ENCODE results near the gene ZBTB5.
"Not testable (repeated sequence)": the region's sequence is repeated elsewhere in the genome, so short reads cannot be mapped to it uniquely, and the experiment has no call there.

Gene ZBTB5, protein sequence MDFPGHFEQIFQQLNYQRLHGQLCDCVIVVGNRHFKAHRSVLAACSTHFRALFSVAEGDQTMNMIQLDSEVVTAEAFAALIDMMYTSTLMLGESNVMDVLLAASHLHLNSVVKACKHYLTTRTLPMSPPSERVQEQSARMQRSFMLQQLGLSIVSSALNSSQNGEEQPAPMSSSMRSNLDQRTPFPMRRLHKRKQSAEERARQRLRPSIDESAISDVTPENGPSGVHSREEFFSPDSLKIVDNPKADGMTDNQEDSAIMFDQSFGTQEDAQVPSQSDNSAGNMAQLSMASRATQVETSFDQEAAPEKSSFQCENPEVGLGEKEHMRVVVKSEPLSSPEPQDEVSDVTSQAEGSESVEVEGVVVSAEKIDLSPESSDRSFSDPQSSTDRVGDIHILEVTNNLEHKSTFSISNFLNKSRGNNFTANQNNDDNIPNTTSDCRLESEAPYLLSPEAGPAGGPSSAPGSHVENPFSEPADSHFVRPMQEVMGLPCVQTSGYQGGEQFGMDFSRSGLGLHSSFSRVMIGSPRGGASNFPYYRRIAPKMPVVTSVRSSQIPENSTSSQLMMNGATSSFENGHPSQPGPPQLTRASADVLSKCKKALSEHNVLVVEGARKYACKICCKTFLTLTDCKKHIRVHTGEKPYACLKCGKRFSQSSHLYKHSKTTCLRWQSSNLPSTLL

DNA sequence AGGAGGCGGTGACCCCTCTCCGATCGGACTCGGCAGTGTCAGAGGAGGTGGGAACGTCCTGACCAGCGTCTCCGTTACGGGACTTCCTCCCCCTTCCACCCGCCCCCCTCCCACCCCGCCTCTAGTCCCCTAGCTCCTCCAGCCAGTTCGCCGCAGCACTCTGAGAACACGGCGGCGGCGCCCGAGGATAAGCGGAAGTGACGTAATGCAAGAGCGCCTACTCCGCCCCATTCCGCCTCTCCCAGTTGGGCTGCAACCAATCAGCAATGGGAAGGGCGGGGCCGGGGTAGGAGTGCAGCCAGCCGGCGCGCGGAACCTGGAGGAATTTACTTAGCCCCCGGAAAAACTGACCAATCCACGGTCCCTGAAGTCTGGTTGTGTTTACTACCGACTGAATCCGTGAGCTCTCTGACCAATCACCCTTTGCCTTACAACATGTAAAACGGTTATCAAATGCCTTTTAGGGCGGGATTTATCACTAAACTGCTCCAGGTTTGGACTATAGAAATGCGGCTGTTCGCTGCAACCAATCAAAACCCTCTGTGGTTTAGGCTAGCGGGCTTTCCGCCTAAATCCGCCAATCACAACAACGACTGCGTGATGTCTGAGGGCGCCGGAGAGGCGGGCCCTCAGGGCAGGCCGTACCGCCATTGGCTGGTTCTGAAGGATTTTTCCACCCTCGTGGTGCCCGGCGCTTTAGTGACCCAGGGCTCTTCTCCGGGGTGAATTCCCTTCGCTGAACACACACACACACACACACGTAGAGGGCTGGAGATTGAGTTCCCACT is at the start of gene ZBTB5:
TSS of gene ZBTB5 (minus strand) at position 202 of the 788 bp plus-strand sequence. CDS start 22,899 bp downstream, outside the sequence.
- Histone ChIP-seq H3K4me3 (ENCODE audit: low read depth in 1 of 2, low read length in 1 of 2) (peak within 1 kb of the TSS; percentile 93 to 95), H3K27me3 (peaks cover 6% of the 10 kb centered on the region), H3K36me3 (no peaks in the 10 kb centered on the region), H3K27ac (peak within 1 kb of the TSS; percentile 85), H3K4me1 (ENCODE audit: control insufficient read depth in 1 of 2, insufficient read depth in 1 of 2, low read depth in 1 of 2, low read length in 1 of 2) (peaks cover 21 to 23% of the 10 kb centered on the region in 2 experiments), H3K9me3 (no peaks in the 10 kb centered on the region)
- TF ChIP-seq, protein P1, sequence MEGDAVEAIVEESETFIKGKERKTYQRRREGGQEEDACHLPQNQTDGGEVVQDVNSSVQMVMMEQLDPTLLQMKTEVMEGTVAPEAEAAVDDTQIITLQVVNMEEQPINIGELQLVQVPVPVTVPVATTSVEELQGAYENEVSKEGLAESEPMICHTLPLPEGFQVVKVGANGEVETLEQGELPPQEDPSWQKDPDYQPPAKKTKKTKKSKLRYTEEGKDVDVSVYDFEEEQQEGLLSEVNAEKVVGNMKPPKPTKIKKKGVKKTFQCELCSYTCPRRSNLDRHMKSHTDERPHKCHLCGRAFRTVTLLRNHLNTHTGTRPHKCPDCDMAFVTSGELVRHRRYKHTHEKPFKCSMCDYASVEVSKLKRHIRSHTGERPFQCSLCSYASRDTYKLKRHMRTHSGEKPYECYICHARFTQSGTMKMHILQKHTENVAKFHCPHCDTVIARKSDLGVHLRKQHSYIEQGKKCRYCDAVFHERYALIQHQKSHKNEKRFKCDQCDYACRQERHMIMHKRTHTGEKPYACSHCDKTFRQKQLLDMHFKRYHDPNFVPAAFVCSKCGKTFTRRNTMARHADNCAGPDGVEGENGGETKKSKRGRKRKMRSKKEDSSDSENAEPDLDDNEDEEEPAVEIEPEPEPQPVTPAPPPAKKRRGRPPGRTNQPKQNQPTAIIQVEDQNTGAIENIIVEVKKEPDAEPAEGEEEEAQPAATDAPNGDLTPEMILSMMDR (IDR thresholded peaks at IDR 0.05) = peak; percentile 32

DNA sequence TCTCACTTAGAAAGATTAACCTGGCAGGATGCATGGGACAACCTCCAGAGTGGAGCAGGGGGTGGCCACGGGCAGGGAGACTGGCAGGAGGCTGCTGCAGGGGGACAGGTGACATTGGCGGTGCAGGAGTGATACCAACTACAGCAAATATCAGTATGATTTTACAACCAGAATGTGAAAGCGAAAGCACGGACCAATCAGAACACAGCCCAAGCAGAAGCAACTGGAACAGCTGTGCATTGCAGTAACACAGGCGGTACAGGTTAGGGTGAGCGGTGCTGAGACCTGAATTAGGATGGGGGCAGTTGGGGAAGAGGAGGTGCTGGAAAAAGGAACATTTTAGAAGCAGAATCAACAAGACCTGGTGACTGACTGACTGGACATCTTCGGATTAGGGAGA is 49.7 kb upstream of the ZBTB5 start:
- Histone ChIP-seq H3K4me3 (ENCODE audit: low read depth in 1 of 2, low read length in 1 of 2) (no peak overlapping the region), H3K27me3 (no peaks in the 10 kb centered on the region), H3K36me3 (no peaks in the 10 kb centered on the region), H3K4me1 (ENCODE audit: control insufficient read depth in 1 of 2, insufficient read depth in 1 of 2, low read depth in 1 of 2, low read length in 1 of 2) (no peaks in the 10 kb centered on the region), H3K27ac (no peak overlapping the region), H3K9me3 (no peaks in the 10 kb centered on the region)
- TF ChIP-seq, protein P1 (IDR thresholded peaks at IDR 0.05) = no peak

DNA sequence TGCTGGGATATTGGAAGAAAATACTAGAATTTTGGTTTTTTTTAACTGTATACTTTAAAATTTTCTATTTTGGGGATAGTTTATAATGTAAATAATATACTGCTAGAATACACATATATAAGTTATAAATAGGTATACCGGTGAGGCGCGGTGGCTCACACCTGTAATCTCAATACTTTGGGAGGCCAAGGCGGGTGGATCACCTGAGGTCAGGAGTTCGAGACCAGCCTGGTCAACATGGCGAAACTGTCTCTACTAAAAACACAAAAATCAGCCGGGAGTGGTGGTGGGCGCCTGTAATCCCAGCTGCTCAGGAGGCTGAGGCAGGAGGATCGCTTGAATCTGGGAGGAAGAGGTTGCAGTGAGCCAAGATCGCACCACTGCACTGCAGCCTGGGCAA is 49.2 kb upstream of the ZBTB5 start:
- not testable (repeated sequence) for H3K27me3 ChIP-seq; H3K36me3 ChIP-seq; H3K4me3 ChIP-seq (ENCODE audit: low read depth in 1 of 2, low read length in 1 of 2); H3K9me3 ChIP-seq; H3K4me1 ChIP-seq (ENCODE audit: control insufficient read depth in 1 of 2, insufficient read depth in 1 of 2, low read depth in 1 of 2, low read length in 1 of 2); H3K27ac ChIP-seq

DNA sequence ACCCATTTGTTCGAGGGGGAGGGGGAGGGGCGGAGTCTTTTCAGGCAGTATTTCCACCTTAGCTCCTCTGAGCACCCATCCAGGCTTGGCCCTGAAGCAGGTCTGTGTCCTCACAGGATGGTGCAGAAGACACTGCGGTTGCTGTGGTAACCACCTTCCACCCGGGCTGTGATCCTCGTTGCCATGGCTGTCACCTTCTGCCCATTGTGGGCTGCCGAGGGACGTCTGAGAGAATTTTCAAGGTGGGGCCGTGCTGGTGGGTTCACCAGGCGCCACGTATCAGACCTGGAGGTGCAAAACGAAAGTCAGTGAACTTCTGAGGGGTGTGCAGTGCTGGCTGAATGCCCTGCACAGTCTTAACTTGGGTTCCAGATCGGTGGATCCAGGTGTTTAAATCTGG is 47.2 kb upstream of the ZBTB5 start:
- Histone ChIP-seq H3K4me1 (ENCODE audit: control insufficient read depth in 1 of 2, insufficient read depth in 1 of 2, low read depth in 1 of 2, low read length in 1 of 2) (no peaks in the 10 kb centered on the region), H3K4me3 (ENCODE audit: low read depth in 1 of 2, low read length in 1 of 2) (no peak overlapping the region), H3K27me3 (no peaks in the 10 kb centered on the region), H3K27ac (no peak overlapping the region), H3K36me3 (no peaks in the 10 kb centered on the region), H3K9me3 (no peaks in the 10 kb centered on the region)
- TF ChIP-seq, protein P1 (IDR thresholded peaks at IDR 0.05) = no peak

DNA sequence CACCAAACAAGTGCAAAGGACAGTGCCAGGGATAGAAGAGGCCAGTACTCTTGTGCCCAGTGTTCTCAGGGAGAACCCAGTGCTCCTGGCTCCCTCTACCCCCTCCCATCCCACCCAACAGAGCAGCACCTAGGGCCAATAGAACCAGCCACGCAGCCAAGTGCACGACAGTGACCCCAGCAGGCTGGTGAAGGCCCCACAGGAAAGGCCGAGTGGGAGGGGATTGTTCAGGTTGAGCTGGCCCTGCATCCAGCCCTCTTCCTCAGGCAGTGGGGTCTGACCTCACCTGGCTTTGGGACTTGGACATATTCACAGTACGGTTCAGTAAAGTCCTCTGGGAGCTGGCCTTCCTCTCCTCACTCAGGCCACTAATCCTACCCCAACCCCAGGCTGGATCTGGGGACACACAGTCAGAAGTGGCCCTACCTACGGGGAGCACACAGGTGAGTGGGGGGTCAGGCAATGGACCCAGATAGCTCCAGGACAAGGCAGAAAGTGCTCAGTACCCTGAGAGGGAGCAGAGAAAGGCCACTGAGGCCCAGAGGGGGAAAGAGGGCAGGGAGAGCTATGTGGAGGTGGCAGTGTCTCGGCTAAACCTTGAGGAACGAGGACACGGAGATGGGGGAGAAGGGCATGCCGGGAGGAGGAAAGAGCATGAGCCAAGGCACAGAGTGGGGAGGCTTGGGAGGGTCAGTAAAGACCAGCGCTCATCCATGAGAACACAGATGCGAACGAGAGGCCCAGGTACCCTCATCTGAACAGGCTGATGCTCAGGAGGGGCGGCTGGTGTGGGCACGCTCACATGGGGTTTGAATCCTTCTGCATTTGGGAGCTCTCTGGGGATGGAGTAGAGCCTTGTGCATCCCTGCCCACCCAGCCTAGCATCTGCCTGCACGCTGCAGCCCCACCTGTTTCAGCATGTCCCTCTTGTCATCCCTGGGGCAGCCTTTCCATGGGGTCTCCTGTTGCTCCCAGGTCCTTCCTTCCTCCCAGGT is 46.1 kb upstream of the ZBTB5 start:
- H3K4me1 ChIP-seq (ENCODE audit: control insufficient read depth in 1 of 2, insufficient read depth in 1 of 2, low read depth in 1 of 2, low read length in 1 of 2) = no peaks in the 10 kb centered on the region
- H3K27ac ChIP-seq = no peak overlapping the region
- TF ChIP-seq, protein P1 (IDR thresholded peaks at IDR 0.05) = no peak
- H3K9me3 ChIP-seq = no peaks in the 10 kb centered on the region
- no peaks in the 10 kb centered on the region for H3K36me3 ChIP-seq
- H3K4me3 ChIP-seq (ENCODE audit: low read depth in 1 of 2, low read length in 1 of 2) = no peak overlapping the region
- no peaks in the 10 kb centered on the region for H3K27me3 ChIP-seq

DNA sequence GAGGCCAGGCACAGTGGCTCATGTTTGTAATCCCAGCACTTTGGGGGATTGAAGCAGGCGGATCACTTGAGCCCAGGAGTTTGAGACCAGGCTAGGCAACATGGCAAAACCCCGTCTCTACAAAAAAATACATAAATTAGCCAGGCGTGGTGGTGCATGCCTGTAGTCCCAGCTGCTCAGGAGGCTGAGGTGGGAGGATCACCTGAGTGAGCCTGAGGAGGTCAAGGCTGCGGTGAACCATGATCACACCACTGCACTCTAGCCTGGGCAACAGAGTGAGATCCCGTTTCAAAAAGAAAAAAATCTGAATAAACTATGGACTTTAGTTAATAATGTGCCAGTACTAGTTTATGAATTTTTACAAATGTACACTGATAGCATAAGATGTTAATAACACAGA is 44.8 kb upstream of the ZBTB5 start:
- H3K36me3 ChIP-seq; H3K27me3 ChIP-seq; H3K27ac ChIP-seq; H3K9me3 ChIP-seq; H3K4me1 ChIP-seq (ENCODE audit: control insufficient read depth in 1 of 2, insufficient read depth in 1 of 2, low read depth in 1 of 2, low read length in 1 of 2); H3K4me3 ChIP-seq (ENCODE audit: low read depth in 1 of 2, low read length in 1 of 2): not testable (repeated sequence)

All from neutrophil (primary cell).